Measurements from ENCODE around the gene STARD7. TPM values are rescaled to one million over a fixed set of nuclear protein-coding genes. Genes with fewer than 3 reads are reported as not detected.

The STARD7 gene
- total and polyA plus RNA-seq, 2 donors (not counting 3 experiments of a cell fraction or from before 2014, with no cell fraction given): 61.2 to 132 TPM

DNA sequence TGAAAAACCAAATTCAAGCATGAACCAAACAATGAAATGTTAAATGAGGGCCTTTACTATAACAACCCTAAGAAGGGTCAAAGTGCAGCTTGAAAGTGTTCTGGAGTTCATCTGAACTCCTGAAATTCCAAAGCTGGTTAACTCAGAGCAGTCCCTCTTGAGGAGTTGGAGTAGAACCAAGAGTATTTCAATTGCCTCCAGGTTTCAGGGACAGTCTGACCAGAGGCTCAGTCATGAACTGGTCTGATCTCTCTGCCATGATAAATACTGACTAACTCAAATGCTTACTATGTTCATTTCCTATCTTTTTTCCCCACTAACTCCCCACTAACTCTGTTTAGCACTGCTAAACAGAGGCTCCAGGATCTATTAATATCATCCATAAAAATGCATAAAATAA lies 2.7 kb downstream of the STARD7 start:
- FAIRE-seq (peak; percentile 74), DNase-seq (ENCODE audit: low read depth, low spot score) (peak; percentile 62)
- intact Hi-C loops (cut with micrococcal nuclease) (loop anchor here (10.0 kb wide), 1 partner anchor 299 kb away; the partner anchor contains the start of gene NEURL3), dilution Hi-C loops (cut with MboI; ENCODE audit: extremely low pct_ligation_motif_present, low sequenced_read_pairs) (no loop called here)
- Histone ChIP-seq H3K9me3 (replicated peaks; ENCODE audit: control insufficient read depth, insufficient read depth, low read length) (no peaks in the 10 kb centered on the region), H3K9me1 (replicated peaks; ENCODE audit: control insufficient read depth, extremely low read depth, insufficient read depth, low read length) (no peaks in the 10 kb centered on the region), H4K20me1 (replicated peaks; ENCODE audit: control insufficient read depth, extremely low read depth, insufficient read depth, low read length) (peaks cover 3% of the 10 kb centered on the region), H3K9ac (replicated peaks; ENCODE audit: extremely low read depth, insufficient read depth, low read length) (no peak overlapping the region), H3K4me2 (ENCODE audit: insufficient read depth, low read length) (peak overlapping the region; percentile 95), H3K79me2 (ENCODE audit: control insufficient read depth, insufficient read depth, low read length) (peaks cover 85% of the 10 kb centered on the region), H3K36me3 (ENCODE audit: control insufficient read depth in 2 of 2, extremely low read depth in 1 of 2, insufficient read depth in 2 of 2, low read length in 2 of 2) (no peaks in the 10 kb centered on the region), H3K27me3 (ENCODE audit: control insufficient read depth in 2 of 2, insufficient read depth in 2 of 2, low read length in 2 of 2) (no peaks in the 10 kb centered on the region), H3K27ac (ENCODE audit: insufficient read depth, low read depth, low read length) (no peak overlapping the region), H2AFZ (ENCODE audit: low read depth, low read length) (no peak overlapping the region), H3K4me1 (ENCODE audit: control insufficient read depth, extremely low read depth, insufficient read depth, low read length) (peaks cover 36% of the 10 kb centered on the region), H3K4me3 (replicated peaks in 1 of 3; ENCODE audit: insufficient read depth in 1 of 3, low read depth in 1 of 3, low read length in 3 of 3) (peak overlapping the region in 2 of 3 experiments; percentile 9 to 43)
- no TSS peak for BruUV-seq (replicated peaks)
- TF ChIP-seq MYC (IDR thresholded peaks at IDR 0.05; ENCODE audit: low read depth, low read length) (no peak), GATA2 (IDR thresholded peaks at IDR 0.05; ENCODE audit: insufficient read depth, insufficient read length, low read depth, low read length) (peak; percentile 22)
- POLR2A ChIA-PET: no interaction called here
- CTCF ChIA-PET: interaction anchor here (1.1 to 1.2 kb wide), 3 partner anchors 31 to 213 kb away, joined by 3 to 5 read pairs (median 4); no protein-coding TSS in a partner anchor

DNA sequence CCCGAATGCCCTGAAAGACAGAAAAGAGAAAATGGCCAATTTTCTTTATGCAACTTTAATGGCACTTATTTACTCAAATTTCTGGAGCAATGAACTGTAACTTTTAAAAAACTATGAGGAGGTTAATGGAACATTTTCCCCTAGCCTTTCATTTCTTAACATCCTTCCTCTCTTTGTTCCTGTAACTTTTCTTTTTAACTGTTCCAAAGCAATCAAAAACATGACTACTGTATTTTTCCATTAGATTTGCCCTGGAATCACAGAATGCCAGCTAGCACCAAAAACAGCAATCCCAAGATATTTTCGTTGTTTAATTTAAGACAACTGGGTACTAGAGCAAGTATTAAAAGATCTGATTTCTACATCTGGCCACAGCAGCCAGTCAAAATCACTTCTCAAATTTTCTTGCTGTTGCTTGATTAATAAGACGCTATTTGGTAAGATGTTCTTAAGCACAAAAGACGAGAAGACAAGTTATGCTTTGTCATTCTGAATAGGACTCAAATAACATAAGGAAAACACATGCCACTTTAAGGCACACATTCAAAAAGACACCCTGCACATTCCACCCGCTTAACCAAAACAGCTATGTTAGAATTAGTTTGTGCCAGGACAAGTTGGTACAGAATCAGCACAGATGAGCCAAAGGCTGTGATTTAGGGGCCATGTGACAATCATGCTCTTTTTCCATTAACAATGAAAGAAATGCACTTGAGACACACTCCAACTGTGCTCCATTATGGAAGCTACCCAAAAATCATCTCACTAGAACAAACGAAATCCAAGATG lies 3.6 kb downstream of the STARD7 start:
- FAIRE-seq: peak; percentile 62
- peak overlapping the region; percentile 95 for H3K4me2 ChIP-seq (ENCODE audit: insufficient read depth, low read length)
- no peaks in the 10 kb centered on the region for H3K27me3 ChIP-seq (ENCODE audit: control insufficient read depth in 2 of 2, insufficient read depth in 2 of 2, low read length in 2 of 2)
- DNase-seq (ENCODE audit: low read depth, low spot score): peak; percentile 86
- dilution Hi-C loops (cut with MboI; ENCODE audit: extremely low pct_ligation_motif_present, low sequenced_read_pairs): no loop called here
- H3K9ac ChIP-seq (replicated peaks; ENCODE audit: extremely low read depth, insufficient read depth, low read length): peak overlapping the region; percentile 53
- peaks cover 91% of the 10 kb centered on the region for H3K79me2 ChIP-seq (ENCODE audit: control insufficient read depth, insufficient read depth, low read length)
- POLR2A ChIA-PET: no interaction called here
- no TSS peak for BruUV-seq (replicated peaks)
- no peak overlapping the region for H2AFZ ChIP-seq (ENCODE audit: low read depth, low read length)
- peaks cover 3% of the 10 kb centered on the region for H4K20me1 ChIP-seq (replicated peaks; ENCODE audit: control insufficient read depth, extremely low read depth, insufficient read depth, low read length)
- no peaks in the 10 kb centered on the region for H3K9me1 ChIP-seq (replicated peaks; ENCODE audit: control insufficient read depth, extremely low read depth, insufficient read depth, low read length)
- intact Hi-C loops (cut with micrococcal nuclease): loop anchor here (10.0 kb wide), 1 partner anchor 300 kb away; the partner anchor contains the start of gene NEURL3
- H3K4me1 ChIP-seq (ENCODE audit: control insufficient read depth, extremely low read depth, insufficient read depth, low read length): peaks cover 36% of the 10 kb centered on the region
- TF ChIP-seq GATA2 (IDR thresholded peaks at IDR 0.05; ENCODE audit: insufficient read depth, insufficient read length, low read depth, low read length): no peak
- TF ChIP-seq, protein P1, sequence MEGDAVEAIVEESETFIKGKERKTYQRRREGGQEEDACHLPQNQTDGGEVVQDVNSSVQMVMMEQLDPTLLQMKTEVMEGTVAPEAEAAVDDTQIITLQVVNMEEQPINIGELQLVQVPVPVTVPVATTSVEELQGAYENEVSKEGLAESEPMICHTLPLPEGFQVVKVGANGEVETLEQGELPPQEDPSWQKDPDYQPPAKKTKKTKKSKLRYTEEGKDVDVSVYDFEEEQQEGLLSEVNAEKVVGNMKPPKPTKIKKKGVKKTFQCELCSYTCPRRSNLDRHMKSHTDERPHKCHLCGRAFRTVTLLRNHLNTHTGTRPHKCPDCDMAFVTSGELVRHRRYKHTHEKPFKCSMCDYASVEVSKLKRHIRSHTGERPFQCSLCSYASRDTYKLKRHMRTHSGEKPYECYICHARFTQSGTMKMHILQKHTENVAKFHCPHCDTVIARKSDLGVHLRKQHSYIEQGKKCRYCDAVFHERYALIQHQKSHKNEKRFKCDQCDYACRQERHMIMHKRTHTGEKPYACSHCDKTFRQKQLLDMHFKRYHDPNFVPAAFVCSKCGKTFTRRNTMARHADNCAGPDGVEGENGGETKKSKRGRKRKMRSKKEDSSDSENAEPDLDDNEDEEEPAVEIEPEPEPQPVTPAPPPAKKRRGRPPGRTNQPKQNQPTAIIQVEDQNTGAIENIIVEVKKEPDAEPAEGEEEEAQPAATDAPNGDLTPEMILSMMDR (IDR thresholded peaks at IDR 0.05; ENCODE audit: extremely low read depth in 1 of 2, insufficient read depth in 1 of 2, low read depth in 1 of 2, low read length in 2 of 2): no peak
- TF ChIP-seq, protein P2, sequence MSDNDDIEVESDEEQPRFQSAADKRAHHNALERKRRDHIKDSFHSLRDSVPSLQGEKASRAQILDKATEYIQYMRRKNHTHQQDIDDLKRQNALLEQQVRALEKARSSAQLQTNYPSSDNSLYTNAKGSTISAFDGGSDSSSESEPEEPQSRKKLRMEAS (IDR thresholded peaks at IDR 0.05; ENCODE audit: insufficient read depth, insufficient read length): no peak
- no peak for TF ChIP-seq MYC (IDR thresholded peaks at IDR 0.05; ENCODE audit: low read depth, low read length)
- TF ChIP-seq JUN (IDR thresholded peaks at IDR 0.05; ENCODE audit: borderline replicate concordance, insufficient read depth, insufficient read length, low read depth): no peak
- TF ChIP-seq POLR2A (IDR thresholded peaks at IDR 0.05; ENCODE audit: low read depth, low read length): no peak
- no peak for TF ChIP-seq EZH2 (IDR thresholded peaks at IDR 0.05; ENCODE audit: borderline replicate concordance, low read depth, low read length, severe bottlenecking)
- TF ChIP-seq FOS (IDR thresholded peaks at IDR 0.05; ENCODE audit: borderline replicate concordance, insufficient read depth, low read length): no peak
- no peaks in the 10 kb centered on the region for H3K9me3 ChIP-seq (replicated peaks; ENCODE audit: control insufficient read depth, insufficient read depth, low read length)
- peak overlapping the region; percentile 46 for H3K27ac ChIP-seq (ENCODE audit: insufficient read depth, low read depth, low read length)
- peak overlapping the region in 2 of 3 experiments; percentile 12 to 43 for H3K4me3 ChIP-seq (replicated peaks in 1 of 3; ENCODE audit: insufficient read depth in 1 of 3, low read depth in 1 of 3, low read length in 3 of 3)
- no peaks in the 10 kb centered on the region for H3K36me3 ChIP-seq (ENCODE audit: control insufficient read depth in 2 of 2, extremely low read depth in 1 of 2, insufficient read depth in 2 of 2, low read length in 2 of 2)
- CTCF ChIA-PET: interaction anchor here (0.9 to 1.2 kb wide), 6 partner anchors 18 to 212 kb away, joined by 3 to 5 read pairs (median 3); no protein-coding TSS in a partner anchor
